Measurements from ENCODE around the gene PHC2. TPM values are rescaled to one million over a fixed set of nuclear protein-coding genes. Genes with fewer than 3 reads are reported as not detected.

PHC2 gene
- total RNA-seq, 2 donors from 2014 or later, result 60.6 to 74.8 TPM

DNA sequence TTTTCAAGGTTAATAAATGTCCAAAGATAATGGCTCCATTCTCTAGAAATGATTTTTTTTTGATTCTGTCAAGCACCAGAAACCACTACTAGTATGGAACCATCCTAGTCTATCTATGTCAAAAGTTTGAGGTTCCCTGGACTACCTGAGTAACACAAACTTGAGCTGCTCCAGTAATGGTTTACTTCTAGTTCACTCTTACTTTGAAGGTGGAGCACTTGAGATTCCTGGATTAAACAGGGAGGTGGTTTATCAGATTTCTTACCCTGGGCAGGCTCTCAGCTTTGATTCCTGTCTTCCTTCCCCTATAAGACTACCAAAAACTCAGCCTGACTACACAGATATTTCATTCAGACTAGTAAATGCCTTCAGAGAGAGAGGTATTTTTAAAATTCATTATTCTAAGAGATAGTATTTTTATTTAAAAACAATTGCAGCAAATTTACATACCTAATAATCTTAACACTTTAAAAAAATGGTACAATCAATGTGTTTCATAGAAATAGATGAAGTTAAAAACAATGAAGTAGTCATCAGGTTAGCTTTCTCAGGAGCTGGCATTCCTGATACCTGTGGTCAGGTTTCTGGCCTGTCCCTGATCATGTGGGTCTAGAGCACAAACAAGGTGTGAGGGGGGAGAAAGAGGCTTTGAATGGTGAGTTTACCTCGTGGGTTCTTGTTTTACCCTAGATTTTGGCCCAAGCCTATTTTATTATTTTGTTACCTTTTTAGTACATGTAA lies 23.4 kb downstream of the PHC2 start:
- intact Hi-C loops (cut with DNase I), result no loop called here
- no peaks in the 10 kb centered on the region for H3K9me3 ChIP-seq
- no peaks in the 10 kb centered on the region for H3K36me3 ChIP-seq
- TF ChIP-seq, protein P1, sequence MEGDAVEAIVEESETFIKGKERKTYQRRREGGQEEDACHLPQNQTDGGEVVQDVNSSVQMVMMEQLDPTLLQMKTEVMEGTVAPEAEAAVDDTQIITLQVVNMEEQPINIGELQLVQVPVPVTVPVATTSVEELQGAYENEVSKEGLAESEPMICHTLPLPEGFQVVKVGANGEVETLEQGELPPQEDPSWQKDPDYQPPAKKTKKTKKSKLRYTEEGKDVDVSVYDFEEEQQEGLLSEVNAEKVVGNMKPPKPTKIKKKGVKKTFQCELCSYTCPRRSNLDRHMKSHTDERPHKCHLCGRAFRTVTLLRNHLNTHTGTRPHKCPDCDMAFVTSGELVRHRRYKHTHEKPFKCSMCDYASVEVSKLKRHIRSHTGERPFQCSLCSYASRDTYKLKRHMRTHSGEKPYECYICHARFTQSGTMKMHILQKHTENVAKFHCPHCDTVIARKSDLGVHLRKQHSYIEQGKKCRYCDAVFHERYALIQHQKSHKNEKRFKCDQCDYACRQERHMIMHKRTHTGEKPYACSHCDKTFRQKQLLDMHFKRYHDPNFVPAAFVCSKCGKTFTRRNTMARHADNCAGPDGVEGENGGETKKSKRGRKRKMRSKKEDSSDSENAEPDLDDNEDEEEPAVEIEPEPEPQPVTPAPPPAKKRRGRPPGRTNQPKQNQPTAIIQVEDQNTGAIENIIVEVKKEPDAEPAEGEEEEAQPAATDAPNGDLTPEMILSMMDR (IDR thresholded peaks at IDR 0.05), result no peak
- H3K27me3 ChIP-seq, result no peaks in the 10 kb centered on the region
- no peak overlapping the region for H3K27ac ChIP-seq
- DNase-seq, result no peak
- H3K9ac ChIP-seq (ENCODE audit: low read depth in 2 of 2, low read length in 2 of 2), result no peak overlapping the region
- H3K4me1 ChIP-seq, result no peaks in the 10 kb centered on the region
- H3K4me3 ChIP-seq, result no peak overlapping the region

DNA sequence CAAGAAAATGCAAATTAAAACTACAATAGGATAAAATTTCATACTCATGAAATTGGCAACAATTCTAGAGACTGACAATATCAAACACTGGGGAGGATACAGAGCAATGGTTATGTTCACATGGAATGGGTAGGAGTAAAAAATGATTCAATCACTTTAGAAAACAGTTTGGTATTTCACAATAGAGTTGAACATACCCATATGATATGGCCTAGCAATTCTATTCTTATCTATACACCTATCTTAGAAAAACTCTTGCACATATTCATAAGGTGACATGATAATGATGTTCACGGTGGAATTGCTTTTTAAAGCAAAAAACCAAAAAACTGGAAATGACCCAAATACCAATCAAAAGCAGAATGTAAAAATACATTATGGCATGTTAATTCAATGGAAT lies 28.7 kb downstream of the PHC2 start:
- DNase-seq, result no peak
- Histone ChIP-seq H3K9me3 (no peaks in the 10 kb centered on the region), H3K4me1 (no peaks in the 10 kb centered on the region), H3K36me3 (no peaks in the 10 kb centered on the region), H3K27me3 (no peaks in the 10 kb centered on the region), H3K4me3 (no peak overlapping the region), H3K9ac (ENCODE audit: low read depth in 2 of 2, low read length in 2 of 2) (no peak overlapping the region), H3K27ac (no peak overlapping the region)
- TF ChIP-seq, protein P1 (IDR thresholded peaks at IDR 0.05), result no peak
- intact Hi-C loops (cut with DNase I), result no loop called here

DNA sequence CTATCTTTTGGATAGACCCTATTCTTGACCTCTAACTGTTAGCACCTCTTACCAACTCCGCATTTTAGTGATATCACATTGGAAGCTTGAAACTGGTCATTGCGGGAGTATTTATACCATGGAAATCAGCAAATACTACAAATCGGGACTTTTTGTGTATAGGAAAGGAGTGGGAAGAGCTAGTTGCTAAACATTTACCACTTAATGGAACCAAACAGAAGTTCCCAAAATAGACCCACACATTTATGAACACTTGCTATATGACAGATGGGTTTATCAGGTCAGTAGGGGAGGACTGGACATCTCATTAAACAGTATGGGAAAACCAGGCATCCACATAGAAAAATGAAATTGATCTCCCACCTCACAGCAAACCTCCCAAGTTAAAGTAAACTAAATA lies 29.4 kb downstream of the PHC2 start:
- Histone ChIP-seq H3K4me1 (no peaks in the 10 kb centered on the region), H3K4me3 (no peak overlapping the region), H3K27me3 (no peaks in the 10 kb centered on the region), H3K9me3 (no peaks in the 10 kb centered on the region), H3K27ac (no peak overlapping the region), H3K9ac (ENCODE audit: low read depth in 2 of 2, low read length in 2 of 2) (no peak overlapping the region), H3K36me3 (no peaks in the 10 kb centered on the region)
- TF ChIP-seq, protein P1 (IDR thresholded peaks at IDR 0.05), result no peak
- no peak for DNase-seq
- intact Hi-C loops (cut with DNase I), result no loop called here

DNA sequence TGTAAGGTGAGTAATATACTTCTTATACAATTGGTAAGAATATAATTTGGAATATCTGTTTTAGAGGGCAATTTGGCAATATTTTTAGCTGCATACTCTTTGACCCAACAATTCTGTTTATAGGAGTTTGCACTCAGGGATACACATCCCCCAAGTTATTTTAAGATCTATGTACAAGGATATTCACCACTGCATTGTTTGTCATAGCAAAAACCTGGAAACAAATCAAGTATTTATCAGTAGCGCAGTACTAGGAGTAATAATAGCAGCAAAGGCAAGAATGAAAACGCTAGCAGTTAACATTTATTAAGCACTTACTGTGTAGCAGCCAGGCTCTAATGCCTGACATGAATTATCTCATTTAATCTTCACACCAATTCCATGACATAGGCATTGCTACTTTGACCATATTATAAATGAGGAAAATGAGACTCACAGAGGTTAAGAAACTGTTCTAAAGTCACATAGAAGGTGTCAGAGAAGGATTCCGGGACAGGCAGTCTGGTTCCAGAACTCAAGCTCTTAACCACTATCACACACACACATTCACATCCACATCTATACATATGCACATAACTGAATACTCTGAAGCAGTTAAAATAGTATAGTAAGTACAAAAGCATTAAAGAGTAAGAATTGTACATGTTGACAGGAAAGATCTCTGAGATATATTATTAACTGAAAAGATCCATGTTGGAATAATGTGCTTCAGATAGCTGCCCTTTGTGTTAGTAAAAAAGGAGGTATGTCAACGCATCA lies 30.6 kb downstream of the PHC2 start:
- H3K4me3 ChIP-seq, result no peak overlapping the region
- H3K27ac ChIP-seq, result no peak overlapping the region
- TF ChIP-seq, protein P1 (IDR thresholded peaks at IDR 0.05), result no peak
- H3K9me3 ChIP-seq, result no peaks in the 10 kb centered on the region
- no peaks in the 10 kb centered on the region for H3K27me3 ChIP-seq
- intact Hi-C loops (cut with DNase I), result no loop called here
- H3K36me3 ChIP-seq, result no peaks in the 10 kb centered on the region
- no peak overlapping the region for H3K9ac ChIP-seq (ENCODE audit: low read depth in 2 of 2, low read length in 2 of 2)
- DNase-seq, result no peak
- H3K4me1 ChIP-seq, result no peaks in the 10 kb centered on the region

DNA sequence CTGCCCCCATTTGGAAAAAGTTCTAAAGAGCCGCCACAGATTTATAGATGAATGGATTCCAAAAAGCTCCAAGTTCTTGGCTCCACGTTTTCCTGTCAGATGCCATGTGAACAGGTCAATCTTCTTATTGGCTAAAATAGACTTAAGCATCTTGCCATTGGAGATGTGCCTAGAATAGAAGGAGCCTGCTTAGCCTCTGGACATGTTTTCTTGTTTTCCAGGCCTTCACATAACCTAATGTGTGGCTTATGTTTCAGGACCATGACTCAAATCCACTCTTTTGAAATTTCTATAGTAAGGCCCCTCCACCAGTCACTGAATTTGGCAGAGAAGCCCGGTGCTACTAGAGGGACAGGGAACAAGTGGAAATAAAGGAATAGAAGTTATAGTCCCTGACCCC lies 31.5 kb downstream of the PHC2 start:
- TF ChIP-seq, protein P1 (IDR thresholded peaks at IDR 0.05), result no peak
- no peak for DNase-seq
- Histone ChIP-seq H3K9ac (ENCODE audit: low read depth in 2 of 2, low read length in 2 of 2) (no peak overlapping the region), H3K4me3 (no peak overlapping the region), H3K27ac (no peak overlapping the region), H3K4me1 (no peaks in the 10 kb centered on the region), H3K36me3 (no peaks in the 10 kb centered on the region), H3K27me3 (no peaks in the 10 kb centered on the region), H3K9me3 (no peaks in the 10 kb centered on the region)
- intact Hi-C loops (cut with DNase I), result no loop called here

Data from colonic mucosa (tissue), 4 donors.